GM21786 (cell line): ENCODE data around the gene SNN.

Experiments used
- ATAC-seq: cut with Tn5 transposase; IDR thresholded peaks from one replicate; pipeline ENCODE4 v1.9.1; 2021; ENCODE audit not compliant: unreplicated experiment

The SNN gene

GRCh38 chr16:11635113-11635652 lies 33.1 kb upstream of the SNN start:
- ATAC-seq: no peak

- ATAC-seq: no peak
These were observed 32.5 kb upstream of the SNN start for GRCh38 chr16:11635679-11636171.

DNA sequence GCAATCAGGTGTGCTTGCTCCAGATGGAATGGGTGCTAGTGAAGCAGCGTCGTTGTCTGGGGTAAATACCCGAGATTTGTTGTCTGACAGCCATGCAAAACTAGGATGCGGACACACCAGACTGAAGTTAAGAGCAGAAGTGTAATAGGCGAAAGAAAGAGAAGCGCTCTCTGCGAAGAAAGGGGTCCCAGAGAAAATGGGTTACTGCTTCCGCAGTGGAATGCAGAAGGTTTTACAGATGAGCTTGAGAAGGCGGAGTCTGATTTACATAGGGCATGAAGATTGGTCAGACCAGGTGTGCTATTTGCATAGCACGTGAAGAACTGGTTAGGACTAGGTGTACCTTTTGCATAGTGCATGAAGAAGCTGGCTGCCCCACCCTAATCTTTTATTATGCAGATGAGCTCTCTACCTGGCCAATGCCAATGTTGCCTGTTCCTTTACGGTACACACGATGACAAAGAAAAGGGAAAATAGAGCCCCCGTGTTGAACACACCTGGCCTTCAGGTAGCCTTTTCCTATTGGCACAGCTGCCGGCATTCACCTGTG lies 32.0 kb upstream of the SNN start:
- no peak for ATAC-seq

DNA sequence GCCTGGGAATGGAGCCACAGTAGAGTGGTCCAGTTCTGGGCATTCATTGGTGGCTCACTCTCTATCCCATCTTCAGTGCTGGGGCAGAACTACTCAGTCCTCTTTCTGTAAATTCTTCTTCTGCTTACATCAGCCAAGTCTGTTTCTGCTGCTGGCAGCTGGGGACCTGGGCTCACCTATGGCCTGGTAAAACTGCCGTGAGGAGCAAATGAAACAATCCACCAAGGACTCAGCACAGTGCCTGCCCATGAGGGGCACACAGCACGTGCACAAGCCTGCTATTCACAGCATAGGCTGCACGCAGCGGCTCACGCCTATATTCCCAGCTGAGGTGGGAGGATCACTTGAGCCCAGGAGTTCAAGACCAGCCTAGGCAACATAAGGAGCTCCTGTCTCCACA lies 30.9 kb upstream of the SNN start:
- ATAC-seq: no peak

- no peak for ATAC-seq
These were observed 30.1 kb upstream of the SNN start for GRCh38 chr16:11638140-11638539.

- ATAC-seq: no peak
These were observed 29.2 kb upstream of the SNN start for GRCh38 chr16:11639008-11639562.

GRCh38 chr16:11639925-11640899 lies 28.0 kb upstream of the SNN start:
- ATAC-seq: no peak

- ATAC-seq: no peak
These were observed 27.1 kb upstream of the SNN start for GRCh38 chr16:11640987-11641817.

GRCh38 chr16:11642765-11643116 lies 25.5 kb upstream of the SNN start:
- ATAC-seq: no peak

- no peak for ATAC-seq
These were observed 19.0 kb upstream of the SNN start for GRCh38 chr16:11649276-11649675.

- ATAC-seq: no peak
These were observed 17.3 kb upstream of the SNN start for GRCh38 chr16:11650641-11651591.

DNA sequence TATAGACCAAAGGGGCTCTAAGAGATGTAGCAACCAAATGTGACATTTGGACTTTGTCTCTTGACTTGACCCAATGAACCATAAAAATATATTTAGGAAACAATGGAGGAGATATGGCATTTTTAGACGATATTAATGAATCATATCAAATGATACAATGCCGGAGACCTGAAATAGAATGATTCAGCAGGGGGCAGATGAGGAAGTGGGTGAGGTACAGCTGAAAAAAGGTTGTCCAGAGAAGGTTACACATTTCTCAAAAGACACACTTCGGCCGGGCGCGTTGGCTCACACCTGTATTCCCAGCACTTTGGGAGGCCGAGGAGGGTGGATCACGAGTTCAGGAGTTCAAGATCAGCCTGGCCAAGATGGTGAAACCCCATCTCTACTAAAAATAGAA lies 16.5 kb upstream of the SNN start:
- ATAC-seq: no peak

GRCh38 chr16:11655655-11656054 lies 12.6 kb upstream of the SNN start:
- no peak for ATAC-seq

DNA sequence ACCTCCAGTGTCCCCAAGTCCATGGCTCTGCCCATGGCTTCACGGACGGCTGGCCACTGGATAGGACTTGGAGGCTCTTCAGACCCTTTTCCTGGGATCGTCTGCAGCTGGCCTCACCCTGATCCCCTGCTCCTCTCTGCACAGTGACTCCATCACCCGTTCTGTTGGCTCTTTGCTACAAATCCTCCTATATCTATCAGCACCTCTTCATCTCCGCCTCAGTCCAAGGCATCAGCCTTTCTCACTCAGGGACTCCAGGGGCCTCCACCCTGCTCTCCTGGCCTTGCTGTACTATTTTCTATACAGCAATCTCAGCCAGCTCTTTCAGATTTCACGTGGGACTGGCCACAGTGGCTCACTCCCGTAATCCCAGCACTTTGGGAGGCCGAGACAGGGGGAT lies 10.7 kb upstream of the SNN start:
- no peak for ATAC-seq

GRCh38 chr16:11658896-11659708 lies 9.2 kb upstream of the SNN start:
- no peak for ATAC-seq

- ATAC-seq: no peak
These were observed 7.7 kb upstream of the SNN start for GRCh38 chr16:11660565-11660964.

DNA sequence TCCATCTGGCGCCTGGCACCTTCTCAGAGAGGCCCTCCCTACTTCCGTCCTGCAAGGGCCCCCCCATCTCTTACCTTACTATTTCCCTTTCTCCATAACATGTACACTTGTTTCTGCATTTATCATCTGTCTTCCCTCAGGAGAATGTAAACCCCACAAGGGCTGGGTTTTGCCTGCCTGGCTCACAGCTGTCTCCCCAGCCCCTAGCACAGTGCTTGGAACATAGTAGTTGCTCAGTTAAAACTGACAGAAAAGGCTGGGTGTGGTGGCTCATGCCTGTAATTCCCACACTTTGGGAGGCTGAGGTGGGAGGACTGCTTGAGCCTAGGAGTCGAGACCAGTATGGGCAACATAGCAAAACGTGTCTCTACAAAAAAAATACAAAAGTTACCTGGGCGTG lies 5.7 kb upstream of the SNN start:
- no peak for ATAC-seq

DNA sequence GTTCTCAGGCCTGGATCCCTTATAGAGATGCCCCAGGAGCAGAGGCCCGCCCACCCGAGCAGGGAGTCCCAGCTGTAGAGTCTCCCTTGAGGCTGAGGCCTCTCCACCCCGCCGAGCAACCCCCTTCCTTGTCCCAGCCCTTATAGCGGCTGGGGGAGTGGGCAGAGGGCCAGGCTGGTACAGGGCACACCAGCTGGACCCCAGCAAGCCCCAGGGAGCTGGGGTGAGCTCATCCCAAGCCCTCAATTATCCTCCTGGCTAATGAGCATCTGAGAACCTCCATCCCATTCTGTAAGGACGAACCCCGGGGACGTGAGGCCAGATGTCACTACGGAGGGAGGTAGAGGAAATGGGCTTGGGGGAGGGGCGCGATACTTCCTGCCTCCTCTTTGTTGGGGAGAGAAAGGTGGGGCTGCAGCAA lies 3.2 kb upstream of the SNN start:
- no peak for ATAC-seq
